CD8-positive, alpha-beta memory T cell (primary cell): Measurements from ENCODE around the gene SPNS3. TPM values are rescaled to one million over a fixed set of nuclear protein-coding genes. Genes with fewer than 3 reads are reported as not detected.

Experiments used
- CTCF ChIA-PET: fragments of 350-600 bp; sonication (Branson Sonifier 250); formaldehyde crosslinking; loops from one replicate; lab custom pipeline; 2021; ENCODE audit warnings: antibody characterized with exemption; lab: Charles Lee
- POLR2A ChIA-PET: fragments of 350-600 bp; sonication (Branson Sonifier 250); formaldehyde crosslinking; loops from one replicate; lab custom pipeline; 2021; ENCODE audit warnings: antibody characterized with exemption; lab: Charles Lee
- DNase-seq, 5 donors: peaks; one replicate each; pipeline versions ENCODE4 v3.0.0 to v3.0.0-alpha.2; 2020 to 2022; ENCODE audit warnings: mixed read lengths in 1 of 5
- H3K27ac ChIP-seq: one replicate; pipeline ENCODE4 v1.7.0; 2013; ENCODE audit warnings: low read depth, mild to moderate bottlenecking, low read length, moderate library complexity
- H3K27me3 ChIP-seq: 2 replicates; pipeline ENCODE4 v1.7.0; 2013; ENCODE audit warnings: low read length, mild to moderate bottlenecking; ENCODE audit not compliant: insufficient read depth, poor library complexity, severe bottlenecking
- H3K36me3 ChIP-seq: 2 replicates; pipeline ENCODE4 v1.7.0; 2013; ENCODE audit warnings: mild to moderate bottlenecking, low read length, moderate library complexity; ENCODE audit not compliant: insufficient read depth
- H3K4me1 ChIP-seq: 2 replicates; pipeline ENCODE4 v1.7.0; 2013; ENCODE audit warnings: mild to moderate bottlenecking, low read length, moderate library complexity; ENCODE audit not compliant: insufficient read depth
- H3K4me3 ChIP-seq: 2 replicates; pipeline ENCODE4 v1.7.0; 2013; ENCODE audit warnings: mild to moderate bottlenecking, low read length
- H3K9me3 ChIP-seq: 2 replicates; pipeline ENCODE4 v1.7.0; 2013; ENCODE audit warnings: mild to moderate bottlenecking, low read length
- H3K27ac Mint-ChIP-seq, 8 donors: one replicate each; pipeline ENCODE4 v1.8.0; 2020 to 2021; ENCODE audit warnings: mixed read lengths in 8 of 8, mild to moderate bottlenecking in 6 of 8, inconsistent platforms in 3 of 8, moderate library complexity in 3 of 8
- H3K27me3 Mint-ChIP-seq, 2 donors: one replicate each; pipeline ENCODE4 v1.8.0; 2020 to 2021; ENCODE audit warnings: mixed read lengths in 2 of 2, mild to moderate bottlenecking in 1 of 2, moderate library complexity in 1 of 2
- H3K36me3 Mint-ChIP-seq, 3 donors: one replicate each; pipeline ENCODE4 v1.8.0; 2020 to 2021; ENCODE audit warnings: mixed read lengths in 3 of 3, inconsistent platforms in 1 of 3, mild to moderate bottlenecking in 1 of 3
- H3K4me1 Mint-ChIP-seq, 3 donors: one replicate each; pipeline ENCODE4 v1.8.0; 2020 to 2021; ENCODE audit warnings: mixed read lengths in 3 of 3, inconsistent platforms in 1 of 3, mild to moderate bottlenecking in 1 of 3
- H3K4me3 Mint-ChIP-seq, 7 donors: one replicate each; pipeline ENCODE4 v1.8.0; 2020 to 2021; ENCODE audit warnings: mixed read lengths in 7 of 7, mild to moderate bottlenecking in 6 of 7, moderate library complexity in 4 of 7, inconsistent platforms in 2 of 7
- H3K9me3 Mint-ChIP-seq, 5 donors: one replicate each; pipeline ENCODE4 v1.8.0; 2020 to 2022; ENCODE audit warnings: mixed read lengths in 5 of 5, mild to moderate bottlenecking in 3 of 5, moderate library complexity in 2 of 5, inconsistent platforms in 1 of 5
- polyA plus RNA-seq: library from polyadenylated mRNA; unstranded; fragments of 300-500 nt; fragmentation: Illumina TruSeq; gene quantifications from one replicate; pipeline ENCODE4 v1.2.3, GENCODE V29; 2021
- total RNA-seq, 2 experiments: library from RNA; stranded (reverse); gene quantifications; one replicate each; pipeline ENCODE4 v1.2.3, GENCODE V29; 2021

The SPNS3 gene
- total and polyA plus RNA-seq, 3 experiments from 2014 or later = 7.3 to 10.0 (median 7.5) TPM

- H3K4me1 ChIP-seq = peaks cover 6% of the 10 kb centered on the region
- H3K27me3 ChIP-seq = no peaks in the 10 kb centered on the region
- DNase-seq = peak; percentile 74 to 92 (median 85)
- H3K4me3 Mint-ChIP-seq = peak overlapping the region in 4 of 7 donors; percentile 48 to 85 (median 68)
- ChIA-PET CTCF (interaction anchor here (0.8 to 8.2 kb wide), 8 partner anchors 10 to 215 kb away, joined by 3 to 72 read pairs (median 5); no protein-coding TSS in a partner anchor), POLR2A (no interaction called here)
- no peaks in the 10 kb centered on the region for H3K36me3 ChIP-seq
- peak overlapping the region; percentile 26 for H3K4me3 ChIP-seq
- H3K36me3 Mint-ChIP-seq = no peaks in the 10 kb centered on the region
- H3K9me3 ChIP-seq = no peaks in the 10 kb centered on the region
- no peaks in the 10 kb centered on the region for H3K9me3 Mint-ChIP-seq
- peak overlapping the region in 2 of 8 donors; percentile 29 to 51 for H3K27ac Mint-ChIP-seq
- H3K27ac ChIP-seq = no peak overlapping the region
- H3K4me1 Mint-ChIP-seq = peaks cover 4 to 6% (median 6%) of the 10 kb centered on the region in 3 donors
- no peaks in the 10 kb centered on the region for H3K27me3 Mint-ChIP-seq
These were observed 20.6 kb upstream of the SPNS3 start for GRCh38 chr17:4412933-4413831.

GRCh38 chr17:4417129-4417667 is 16.5 kb upstream of the SPNS3 start:
- peaks cover 6% of the 10 kb centered on the region for H3K4me1 ChIP-seq
- POLR2A ChIA-PET = no interaction called here
- no peaks in the 10 kb centered on the region for H3K9me3 Mint-ChIP-seq
- CTCF ChIA-PET = interaction anchor here (0.7 to 8.2 kb wide), 3 partner anchors 9 to 201 kb away, joined by 3 to 72 read pairs (median 3); partner anchors contain the start of gene SPNS3
- peak overlapping the region in 1 of 7 donors; percentile 27 for H3K4me3 Mint-ChIP-seq
- H3K36me3 Mint-ChIP-seq = no peaks in the 10 kb centered on the region
- H3K9me3 ChIP-seq = no peaks in the 10 kb centered on the region
- H3K27ac ChIP-seq = no peak overlapping the region
- no peaks in the 10 kb centered on the region for H3K36me3 ChIP-seq
- H3K27me3 Mint-ChIP-seq = no peaks in the 10 kb centered on the region
- H3K4me3 ChIP-seq = no peak overlapping the region
- H3K4me1 Mint-ChIP-seq = peaks cover 4 to 10% (median 9%) of the 10 kb centered on the region in 3 donors
- peak overlapping the region in 1 of 8 donors; percentile 24 for H3K27ac Mint-ChIP-seq
- H3K27me3 ChIP-seq = no peaks in the 10 kb centered on the region
- no peak for DNase-seq

- peak; percentile 16 to 72 (median 61) for DNase-seq
- POLR2A ChIA-PET = no interaction called here
- H3K4me3 ChIP-seq = no peak overlapping the region
- H3K27me3 ChIP-seq = no peaks in the 10 kb centered on the region
- no peaks in the 10 kb centered on the region for H3K9me3 ChIP-seq
- H3K27ac ChIP-seq = no peak overlapping the region
- Mint-ChIP-seq H3K27me3 (no peaks in the 10 kb centered on the region), H3K4me1 (peaks cover 0 to 4% (median 3%) of the 10 kb centered on the region in 3 donors), H3K4me3 (no peak overlapping the region), H3K36me3 (no peaks in the 10 kb centered on the region), H3K27ac (no peak overlapping the region), H3K9me3 (no peaks in the 10 kb centered on the region)
- H3K4me1 ChIP-seq = no peaks in the 10 kb centered on the region
- CTCF ChIA-PET = interaction anchor here (0.6 to 2.9 kb wide), 20 partner anchors 9 to 1986 kb away, joined by 3 to 25 read pairs (median 4); partner anchors contain the start of genes SPNS2 and SPNS3
- no peaks in the 10 kb centered on the region for H3K36me3 ChIP-seq
These were observed 13.0 kb upstream of the SPNS3 start for GRCh38 chr17:4420692-4421131.

GRCh38 chr17:4422864-4423263 is 10.9 kb upstream of the SPNS3 start:
- POLR2A ChIA-PET = no interaction called here
- no peak for DNase-seq
- H3K4me1 Mint-ChIP-seq = peaks cover 0 to 4% (median 3%) of the 10 kb centered on the region in 3 donors

GRCh38 chr17:4425398-4425797 is 8.3 kb upstream of the SPNS3 start:
- Histone ChIP-seq H3K27me3 (no peaks in the 10 kb centered on the region), H3K27ac (no peak overlapping the region), H3K4me3 (no peak overlapping the region), H3K36me3 (no peaks in the 10 kb centered on the region), H3K9me3 (no peaks in the 10 kb centered on the region), H3K4me1 (no peaks in the 10 kb centered on the region)
- Mint-ChIP-seq H3K4me1 (peaks cover 0 to 4% (median 3%) of the 10 kb centered on the region in 3 donors), H3K9me3 (no peaks in the 10 kb centered on the region), H3K36me3 (no peaks in the 10 kb centered on the region), H3K27ac (peak overlapping the region in 1 of 8 donors; percentile 18), H3K27me3 (peaks cover 0 to 2% of the 10 kb centered on the region in 2 donors), H3K4me3 (no peak overlapping the region)
- no peak for DNase-seq
- ChIA-PET POLR2A (no interaction called here), CTCF (no interaction called here)

More at GRCh38 chr17:4422864-4423263, 10.9 kb upstream of the SPNS3 start:
- H3K9me3 ChIP-seq = no peaks in the 10 kb centered on the region
- no peaks in the 10 kb centered on the region for H3K27me3 ChIP-seq
- H3K36me3 ChIP-seq = no peaks in the 10 kb centered on the region
- H3K4me1 ChIP-seq = no peaks in the 10 kb centered on the region
- no peak overlapping the region for H3K4me3 ChIP-seq
- no peaks in the 10 kb centered on the region for H3K9me3 Mint-ChIP-seq
- no peaks in the 10 kb centered on the region for H3K27me3 Mint-ChIP-seq
- H3K36me3 Mint-ChIP-seq = no peaks in the 10 kb centered on the region
- H3K27ac ChIP-seq = no peak overlapping the region
- H3K4me3 Mint-ChIP-seq = no peak overlapping the region
- peak overlapping the region in 2 of 8 donors; percentile 54 to 64 for H3K27ac Mint-ChIP-seq
- CTCF ChIA-PET = interaction anchor here (2.5 kb wide), 1 partner anchor 77 kb away, joined by 11 read pairs; the partner anchor contains the start of gene SPNS2

- Mint-ChIP-seq H3K36me3 (no peaks in the 10 kb centered on the region), H3K4me3 (no peak overlapping the region), H3K27ac (no peak overlapping the region), H3K27me3 (peaks cover 0 to 2% of the 10 kb centered on the region in 2 donors), H3K4me1 (no peaks in the 10 kb centered on the region), H3K9me3 (no peaks in the 10 kb centered on the region)
- no peaks in the 10 kb centered on the region for H3K36me3 ChIP-seq
- H3K27me3 ChIP-seq = no peaks in the 10 kb centered on the region
- H3K9me3 ChIP-seq = no peaks in the 10 kb centered on the region
- DNase-seq = no peak
- no peak overlapping the region for H3K4me3 ChIP-seq
- ChIA-PET POLR2A (interaction anchor here (0.8 kb wide), 1 partner anchor 21 kb away, joined by 3 read pairs; no protein-coding TSS in a partner anchor), CTCF (no interaction called here)
- H3K27ac ChIP-seq = no peak overlapping the region
- H3K4me1 ChIP-seq = no peaks in the 10 kb centered on the region
These were observed 7.1 kb upstream of the SPNS3 start for GRCh38 chr17:4426499-4427208.

GRCh38 chr17:4427505-4427904 is 6.2 kb upstream of the SPNS3 start:
- H3K27ac ChIP-seq = no peak overlapping the region
- no peaks in the 10 kb centered on the region for H3K9me3 Mint-ChIP-seq

More at GRCh38 chr17:4427505-4427904, 6.2 kb upstream of the SPNS3 start:
- Mint-ChIP-seq H3K4me1 (no peaks in the 10 kb centered on the region), H3K27me3 (peaks cover 0 to 2% of the 10 kb centered on the region in 2 donors), H3K4me3 (no peak overlapping the region), H3K36me3 (no peaks in the 10 kb centered on the region), H3K27ac (no peak overlapping the region)
- Histone ChIP-seq H3K27me3 (no peaks in the 10 kb centered on the region), H3K36me3 (no peaks in the 10 kb centered on the region), H3K9me3 (no peaks in the 10 kb centered on the region), H3K4me3 (no peak overlapping the region), H3K4me1 (no peaks in the 10 kb centered on the region)
- no peak for DNase-seq
- ChIA-PET POLR2A (no interaction called here), CTCF (no interaction called here)
